HPDE6-E6E7 (cell line): ENCODE results near the gene ZYX.
"Not testable (repeated sequence)": the region's sequence is repeated elsewhere in the genome, so short reads cannot be mapped to it uniquely, and the experiment has no call there.

Experiments used
- DNase-seq: peaks from one replicate; pipeline ENCODE4 v3.0.0; 2011; ENCODE audit warnings: missing footprints; ENCODE audit errors: extremely low spot score

The ZYX gene

GRCh38 chr7:143396625-143397556 lies 15.7 kb downstream of the ZYX start:
- DNase-seq: no peak

- no peak for DNase-seq
Measured at GRCh38 chr7:143397710-143398530, 16.8 kb downstream of the ZYX start.

- no peak for DNase-seq
Measured at GRCh38 chr7:143398616-143399015, 17.5 kb downstream of the ZYX start.

- no peak for DNase-seq
Measured at GRCh38 chr7:143399151-143399550, 18.0 kb downstream of the ZYX start.

- no peak for DNase-seq
Measured at GRCh38 chr7:143399642-143400041, 18.5 kb downstream of the ZYX start.

GRCh38 chr7:143401265-143401664 lies 20.1 kb downstream of the ZYX start:
- DNase-seq: no peak

GRCh38 chr7:143402233-143402632 lies 21.1 kb downstream of the ZYX start:
- DNase-seq: not testable (repeated sequence)

GRCh38 chr7:143405173-143406001 lies 24.2 kb downstream of the ZYX start:
- DNase-seq: no peak

- no peak for DNase-seq
Measured at GRCh38 chr7:143406002-143406357, 24.8 kb downstream of the ZYX start.

- no peak for DNase-seq
Measured at GRCh38 chr7:143407287-143408251, 26.4 kb downstream of the ZYX start.

- no peak for DNase-seq
Measured at GRCh38 chr7:143408252-143408685, 27.1 kb downstream of the ZYX start.

- peak; percentile 98 for DNase-seq
Measured at GRCh38 chr7:143408686-143409561, 27.8 kb downstream of the ZYX start, which contains the start of gene EPHA1. EPHA1 (minus strand) TSS chr7:143408856; CDS start chr7:143408805, 51 bp downstream.

GRCh38 chr7:143410521-143411004 lies 29.4 kb downstream of the ZYX start:
- no peak for DNase-seq

- no peak for DNase-seq
Measured at GRCh38 chr7:143411976-143412708, 31.0 kb downstream of the ZYX start.

- no peak for DNase-seq
Measured at GRCh38 chr7:143413123-143413522, 32.0 kb downstream of the ZYX start.

GRCh38 chr7:143415209-143415608 lies 34.1 kb downstream of the ZYX start:
- not testable (repeated sequence) for DNase-seq

- DNase-seq: peak; percentile 67
Measured at GRCh38 chr7:143415742-143416397, 34.7 kb downstream of the ZYX start.

- peak; percentile 36 for DNase-seq
Measured at GRCh38 chr7:143416565-143417149, 35.5 kb downstream of the ZYX start.
